Brain microvascular endothelial cell (primary cell): ENCODE measurements around the gene SIN3A.

Experiments used
- DNase-seq: peaks from one replicate; pipeline ENCODE4 v3.0.0-alpha.2; 2020
- H3K27ac ChIP-seq: fragments of 250-450 bp; sonication (Bioruptor Pico); 2 replicates; pipeline ENCODE4 v1.5.1; 2020; ENCODE audit warnings: mild to moderate bottlenecking, moderate library complexity
- H3K27me3 ChIP-seq: fragments of 250-450 bp; sonication (Bioruptor Pico); replicated peaks from 2 replicates; pipeline ENCODE4 v1.5.1; 2020; ENCODE audit warnings: mild to moderate bottlenecking
- H3K36me3 ChIP-seq: fragments of 250-450 bp; sonication (Bioruptor Pico); replicated peaks from 2 replicates; pipeline ENCODE4 v1.5.1; 2020; ENCODE audit warnings: mild to moderate bottlenecking
- H3K4me3 ChIP-seq: 2 replicates; pipeline ENCODE4 v1.5.1; 2011; ENCODE audit warnings: low read depth, mild to moderate bottlenecking, control low read depth, low read length, moderate library complexity
- in situ Hi-C: cut with HindIII; loops from 2 replicates; pipeline ENCODE4 v1.10.0; 2017; ENCODE audit warnings: low sequenced_read_pairs, low pct_ligation_motif_present
- TF ChIP-seq, protein P1 (sequence below): IDR thresholded peaks from 2 replicates; pipeline ENCODE4 v1.5.1; 2011; ENCODE audit warnings: low read depth, mild to moderate bottlenecking, moderate library complexity, low read length, control low read depth, inconsistent platforms; ENCODE audit errors: missing control alignments

Gene SIN3A

DNA sequence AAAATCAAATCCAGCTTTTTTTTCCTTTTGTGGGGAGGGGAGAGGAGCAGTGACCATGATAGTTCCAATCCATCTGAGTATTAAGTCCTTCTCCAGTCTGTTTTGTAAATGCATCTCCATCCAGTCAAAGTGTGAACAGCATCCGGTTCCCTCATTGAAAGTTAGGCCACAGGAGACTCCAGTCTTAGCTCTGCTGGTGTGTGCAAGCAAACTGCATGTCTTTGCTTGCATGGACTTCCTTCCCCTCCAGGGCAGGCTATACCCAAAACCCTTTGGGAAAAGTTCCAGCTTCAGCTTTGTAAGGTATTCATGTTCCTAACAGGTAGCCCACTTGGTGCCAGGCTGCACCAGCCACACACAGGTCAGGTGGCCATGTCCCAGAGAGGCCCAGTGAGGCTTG lies 80.0 kb downstream of the SIN3A start:
- in situ Hi-C loops: no loop called here
- TF ChIP-seq, protein P1, sequence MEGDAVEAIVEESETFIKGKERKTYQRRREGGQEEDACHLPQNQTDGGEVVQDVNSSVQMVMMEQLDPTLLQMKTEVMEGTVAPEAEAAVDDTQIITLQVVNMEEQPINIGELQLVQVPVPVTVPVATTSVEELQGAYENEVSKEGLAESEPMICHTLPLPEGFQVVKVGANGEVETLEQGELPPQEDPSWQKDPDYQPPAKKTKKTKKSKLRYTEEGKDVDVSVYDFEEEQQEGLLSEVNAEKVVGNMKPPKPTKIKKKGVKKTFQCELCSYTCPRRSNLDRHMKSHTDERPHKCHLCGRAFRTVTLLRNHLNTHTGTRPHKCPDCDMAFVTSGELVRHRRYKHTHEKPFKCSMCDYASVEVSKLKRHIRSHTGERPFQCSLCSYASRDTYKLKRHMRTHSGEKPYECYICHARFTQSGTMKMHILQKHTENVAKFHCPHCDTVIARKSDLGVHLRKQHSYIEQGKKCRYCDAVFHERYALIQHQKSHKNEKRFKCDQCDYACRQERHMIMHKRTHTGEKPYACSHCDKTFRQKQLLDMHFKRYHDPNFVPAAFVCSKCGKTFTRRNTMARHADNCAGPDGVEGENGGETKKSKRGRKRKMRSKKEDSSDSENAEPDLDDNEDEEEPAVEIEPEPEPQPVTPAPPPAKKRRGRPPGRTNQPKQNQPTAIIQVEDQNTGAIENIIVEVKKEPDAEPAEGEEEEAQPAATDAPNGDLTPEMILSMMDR: no peak
- no peaks in the 10 kb centered on the region for H3K27me3 ChIP-seq
- DNase-seq: no peak
- no peak overlapping the region for H3K4me3 ChIP-seq
- H3K27ac ChIP-seq: no peak overlapping the region
- H3K36me3 ChIP-seq: peaks cover 24% of the 10 kb centered on the region

DNA sequence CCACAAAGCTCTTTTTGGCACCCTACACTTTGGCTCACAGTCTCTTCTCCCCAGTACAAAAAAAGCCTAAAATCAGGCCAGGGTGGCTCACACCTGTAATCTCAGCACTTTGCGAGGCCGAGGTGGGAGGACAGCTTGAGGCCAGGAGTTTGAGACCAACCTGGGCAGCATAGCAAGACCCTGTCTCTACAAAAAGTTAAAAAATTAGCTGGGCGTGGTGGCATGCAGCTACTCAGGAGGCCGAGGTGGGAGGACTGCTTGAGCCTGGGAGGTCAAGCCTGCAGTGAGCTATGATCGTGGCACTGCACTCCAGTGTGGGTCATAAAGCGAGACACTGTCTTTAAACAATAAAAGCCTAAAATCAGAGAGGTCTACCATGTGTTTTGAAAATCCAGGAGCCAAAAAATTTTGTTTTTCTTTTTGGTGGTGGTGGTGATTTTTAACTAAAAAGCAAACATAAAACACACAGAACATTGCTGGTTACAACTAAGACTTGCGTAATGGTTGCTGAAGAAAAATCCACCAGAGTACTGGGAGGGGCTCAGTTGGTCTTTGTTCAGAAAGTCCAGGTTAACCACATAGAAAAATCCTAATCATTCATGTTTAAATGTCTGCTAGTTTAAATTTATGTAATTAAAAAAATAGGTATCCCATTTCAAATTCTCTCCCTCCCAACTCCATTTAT lies 81.5 kb downstream of the SIN3A start:
- in situ Hi-C loops: no loop called here
- H3K36me3 ChIP-seq: peaks cover 21% of the 10 kb centered on the region
- DNase-seq: no peak
- no peak overlapping the region for H3K27ac ChIP-seq
- no peak overlapping the region for H3K4me3 ChIP-seq
- no peaks in the 10 kb centered on the region for H3K27me3 ChIP-seq
- TF ChIP-seq, protein P1: no peak

DNA sequence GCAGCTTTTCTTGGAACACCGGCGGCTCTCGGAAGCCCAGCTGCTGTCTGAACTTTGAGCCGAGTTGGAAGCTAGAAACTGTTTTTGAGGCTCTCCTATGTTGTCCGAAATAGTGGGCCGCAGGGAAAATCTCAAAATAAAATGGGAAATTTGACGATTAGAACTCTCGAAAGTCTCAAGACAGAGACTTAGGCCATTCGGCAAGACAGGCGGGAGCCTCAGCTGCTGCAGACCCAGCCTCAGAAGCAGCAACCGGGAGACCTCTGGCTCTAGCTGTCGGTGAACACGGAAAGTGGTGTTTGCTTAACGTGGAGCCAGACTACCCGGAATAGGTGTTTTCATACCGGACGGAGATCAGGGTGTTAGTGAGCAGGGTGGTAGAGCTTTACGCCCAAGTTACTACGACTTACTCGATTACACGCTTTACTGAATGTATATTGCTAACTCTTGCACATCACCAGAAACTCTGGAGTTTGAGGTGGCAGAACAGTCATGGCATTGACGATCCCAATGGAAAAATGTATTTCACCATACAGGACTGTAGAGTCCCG lies 82.7 kb downstream of the SIN3A start:
- DNase-seq: no peak
- peaks cover 16% of the 10 kb centered on the region for H3K36me3 ChIP-seq
- in situ Hi-C loops: no loop called here
- peak overlapping the region; percentile 82 for H3K4me3 ChIP-seq
- no peaks in the 10 kb centered on the region for H3K27me3 ChIP-seq
- TF ChIP-seq, protein P1: no peak
- peak overlapping the region; percentile 78 for H3K27ac ChIP-seq

DNA sequence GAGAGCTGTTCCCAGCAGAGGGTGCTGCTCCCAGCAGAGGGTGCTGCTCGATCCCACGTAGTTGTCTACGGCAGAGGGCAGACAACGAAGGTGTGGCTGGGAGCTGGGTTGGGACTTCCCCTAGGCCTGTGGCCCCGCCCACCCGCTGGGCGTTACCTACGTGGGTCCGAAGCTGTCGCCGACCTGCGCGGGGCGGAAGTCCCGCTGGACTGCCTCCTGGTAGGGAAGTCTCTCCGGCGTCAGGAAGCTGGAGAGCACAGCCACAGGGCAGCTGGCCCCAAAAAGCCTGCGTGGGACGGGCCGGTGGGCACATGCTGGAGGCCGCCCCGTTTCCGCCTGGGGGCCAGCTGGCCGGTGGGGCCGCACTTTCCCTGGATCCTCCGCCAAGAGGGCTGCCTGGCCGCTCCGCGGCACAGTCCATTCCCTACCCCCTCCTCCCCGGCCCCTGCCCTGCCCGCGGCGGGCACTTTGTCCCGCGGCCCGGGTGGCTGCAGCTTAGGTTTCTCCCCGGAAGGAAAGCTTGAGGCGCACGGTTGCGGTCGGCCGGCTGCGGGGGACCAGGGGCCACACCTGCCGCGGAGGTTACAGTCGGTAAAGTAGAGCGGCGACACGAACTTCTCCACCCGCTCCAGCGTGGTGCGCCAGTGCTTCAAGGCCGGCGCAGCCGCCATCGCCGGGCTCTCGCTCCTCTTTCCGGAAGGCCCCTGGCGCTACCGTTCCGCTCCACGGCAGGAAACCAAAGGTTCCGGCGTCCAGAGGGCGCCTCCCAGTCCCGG lies 83.4 kb downstream of the SIN3A start, which contains the start of gene MAN2C1:
Gene MAN2C1, minus strand, starts transcription at position 695 of the 776 bp plus-strand sequence. Its CDS starts 24 bp downstream, at position 671.
- Histone ChIP-seq H3K4me3 (peak within 1 kb of the TSS; percentile 82), H3K27me3 (no peaks in the 10 kb centered on the region), H3K36me3 (peaks cover 16% of the 10 kb centered on the region), H3K27ac (peak within 1 kb of the TSS; percentile 78)
- in situ Hi-C loops: no loop called here
- DNase-seq: peak; percentile 93
- TF ChIP-seq, protein P1: peak; percentile 87

DNA sequence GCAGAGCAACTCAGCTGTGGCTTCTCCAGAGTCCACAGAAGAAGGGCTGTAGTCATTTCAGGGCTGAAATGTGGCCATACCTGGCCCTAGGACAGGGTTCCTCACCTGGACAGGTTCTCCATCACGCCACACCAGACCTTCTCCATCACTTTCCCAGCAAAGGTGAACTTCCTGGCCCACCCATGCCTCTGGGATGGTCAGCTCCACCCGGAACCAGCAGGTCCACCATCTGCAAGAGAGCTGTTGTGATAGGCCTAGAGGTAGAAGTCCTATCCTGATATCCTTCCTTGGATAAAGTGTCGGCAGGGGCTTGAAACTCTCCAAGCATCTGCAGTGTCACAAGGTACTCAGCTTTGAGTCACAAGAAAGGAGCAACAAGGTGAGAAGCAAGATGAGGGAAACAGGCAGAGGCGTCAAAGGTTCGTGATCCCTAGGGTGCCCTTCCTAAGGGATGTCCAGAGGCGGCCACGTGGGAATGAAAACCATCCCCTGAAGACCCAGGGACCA lies 84.0 kb downstream of the SIN3A start:
- DNase-seq: no peak
- Histone ChIP-seq H3K4me3 (peak overlapping the region; percentile 82), H3K27me3 (no peaks in the 10 kb centered on the region), H3K27ac (no peak overlapping the region), H3K36me3 (peaks cover 21% of the 10 kb centered on the region)
- TF ChIP-seq, protein P1: no peak
- in situ Hi-C loops: no loop called here
